HK-2 (cell line): ENCODE measurements around the gene ONECUT2.

ENCODE experiments used
- DNase-seq: peaks from one replicate; pipeline ENCODE4 v3.0.0-alpha.2; 2018; ENCODE audit not compliant: unreplicated experiment

Gene ONECUT2

DNA sequence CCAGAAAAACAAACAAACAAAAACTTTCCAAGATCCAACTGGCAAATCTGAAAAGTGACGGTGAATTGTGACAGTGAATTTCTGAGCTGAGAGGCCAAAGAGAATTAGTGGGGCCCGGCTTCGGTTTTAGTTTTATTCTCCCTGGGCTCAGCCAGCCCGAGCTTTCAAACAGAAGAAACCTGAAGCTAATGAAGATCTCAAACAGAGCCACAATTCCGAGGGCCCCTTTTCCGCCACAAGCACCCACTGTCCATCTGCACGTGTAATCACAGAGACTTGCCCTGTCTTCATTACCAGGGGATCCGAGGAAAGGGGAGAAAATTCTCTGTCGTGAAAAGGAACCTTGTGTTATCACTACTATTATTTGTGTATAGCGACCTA is 4.2 kb upstream of the ONECUT2 start:
- no peak for DNase-seq

DNA sequence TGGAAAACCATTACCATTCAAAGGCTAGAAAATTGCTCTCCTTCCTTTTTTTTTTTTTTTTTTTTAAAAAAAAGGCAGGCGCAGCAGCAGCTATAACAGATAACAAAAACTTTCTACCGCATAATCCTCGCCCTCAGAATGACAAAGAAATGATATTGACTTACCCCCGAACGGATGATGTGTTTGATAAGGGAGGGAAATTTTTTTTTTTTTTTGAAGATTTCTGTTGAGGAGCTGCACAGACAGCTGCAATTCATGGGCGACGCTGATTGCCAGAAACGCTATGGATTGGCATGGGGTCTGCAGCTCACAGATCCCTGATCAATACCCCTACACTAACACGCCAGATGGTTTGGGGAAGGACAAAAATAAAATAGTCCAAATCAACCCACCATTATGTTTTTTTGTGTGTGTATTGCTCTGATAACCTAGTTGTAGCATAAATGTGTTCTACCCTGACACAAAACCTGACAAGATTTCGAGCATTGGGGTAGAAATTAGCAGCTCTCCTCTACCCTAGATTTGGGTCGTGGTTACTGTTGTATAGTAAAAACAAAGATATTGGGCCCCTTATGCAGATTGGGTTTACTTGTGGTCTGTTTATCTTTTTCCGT is 3.6 kb upstream of the ONECUT2 start:
- no peak for DNase-seq

DNA sequence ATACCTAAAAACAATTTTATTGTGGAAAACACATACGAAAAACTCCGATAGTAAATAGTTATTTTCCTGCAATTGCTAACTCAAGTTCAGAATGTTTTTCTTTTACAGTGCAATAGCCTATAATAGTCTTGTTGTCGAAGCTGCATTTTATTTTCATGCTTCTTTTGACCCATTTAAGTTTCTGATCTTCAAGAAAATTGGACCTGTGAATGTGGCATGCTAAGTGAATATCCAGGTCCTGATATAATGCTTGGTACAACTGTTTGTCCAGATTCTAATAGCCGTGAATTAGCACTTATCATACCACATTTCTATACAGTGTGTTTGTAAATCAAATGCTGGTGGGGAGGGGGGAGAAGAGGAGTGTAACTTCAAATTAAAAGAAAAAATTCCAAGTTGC is 3.0 kb upstream of the ONECUT2 start:
- DNase-seq = no peak

DNA sequence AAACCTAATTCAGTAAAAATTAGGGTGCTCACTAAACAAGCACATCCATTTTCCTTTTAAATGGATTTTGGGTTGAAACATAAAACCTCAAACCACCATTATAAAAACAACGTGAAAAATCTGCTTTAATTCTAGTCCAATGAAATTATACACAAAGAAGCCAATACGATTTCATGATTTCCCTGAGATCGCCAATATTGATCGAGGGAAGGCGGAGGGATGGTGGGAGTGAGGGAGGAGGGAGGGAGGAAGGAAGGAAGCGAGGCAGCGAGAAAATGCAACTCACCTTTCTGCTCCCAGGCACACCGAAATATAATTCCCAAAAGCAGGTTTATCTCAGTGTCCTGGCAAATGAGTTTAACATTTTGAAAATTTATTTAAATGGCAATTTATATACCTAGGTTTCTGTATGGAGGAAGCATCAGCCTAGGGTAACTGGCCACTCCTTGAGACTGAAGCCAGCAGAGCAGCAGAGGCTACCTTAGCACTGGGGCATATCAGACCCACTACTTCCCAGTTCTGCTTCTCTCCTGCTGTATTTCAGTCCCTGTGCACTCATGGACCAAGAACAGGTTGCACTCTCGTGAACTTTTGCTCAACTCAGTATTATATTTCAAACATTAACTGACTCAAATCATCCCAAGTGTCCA is 2.3 kb upstream of the ONECUT2 start:
- no peak for DNase-seq

DNA sequence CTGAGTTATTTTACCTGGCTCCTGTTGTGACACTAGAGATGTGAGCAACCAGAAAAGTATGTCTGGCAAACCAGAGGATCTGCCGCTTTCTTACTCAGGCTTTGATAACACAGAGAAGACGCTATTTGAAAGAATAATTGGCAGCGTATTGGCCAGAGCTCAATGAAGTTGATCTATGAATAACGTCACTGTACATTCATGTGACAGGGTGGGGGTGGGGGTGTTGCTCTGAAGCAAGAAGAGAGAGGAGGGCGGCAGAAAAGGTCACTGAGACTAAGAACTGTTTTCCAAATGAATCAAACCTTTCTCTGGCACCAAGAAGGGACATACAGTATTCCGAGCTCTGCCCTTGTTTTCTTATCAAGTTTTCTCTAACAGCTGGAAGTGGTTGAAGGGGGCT is 1.7 kb upstream of the ONECUT2 start:
- DNase-seq = no peak

DNA sequence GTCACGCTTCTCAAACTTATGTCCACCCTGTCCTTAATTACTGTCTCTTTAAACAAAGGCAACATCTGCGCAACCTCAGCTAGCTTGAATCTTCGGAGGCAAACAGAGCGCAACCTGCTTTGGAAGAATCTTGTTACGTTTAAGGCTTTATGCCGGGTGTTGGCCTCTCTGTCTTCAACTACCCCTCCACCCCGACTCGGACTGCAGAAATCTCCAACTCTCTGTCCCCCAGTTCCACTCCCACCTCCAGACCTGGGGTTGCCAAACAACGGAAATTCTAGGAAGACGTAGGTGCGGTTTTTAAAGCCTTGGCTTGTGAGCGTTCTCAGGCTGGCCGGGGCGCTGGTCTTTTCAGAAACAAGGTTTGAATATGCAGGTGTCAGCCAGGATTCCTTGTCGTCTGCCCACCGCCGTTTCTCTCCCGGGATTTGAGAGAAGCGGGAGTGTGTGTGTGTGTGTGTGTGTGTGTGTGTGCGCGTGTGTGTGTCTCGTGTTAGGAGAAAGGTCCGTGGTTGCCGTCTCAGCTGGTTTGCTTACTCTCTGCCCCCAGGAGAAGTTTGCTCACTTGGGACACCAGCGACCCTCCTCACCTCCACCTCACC is 1.1 kb upstream of the ONECUT2 start:
- no peak for DNase-seq

DNA sequence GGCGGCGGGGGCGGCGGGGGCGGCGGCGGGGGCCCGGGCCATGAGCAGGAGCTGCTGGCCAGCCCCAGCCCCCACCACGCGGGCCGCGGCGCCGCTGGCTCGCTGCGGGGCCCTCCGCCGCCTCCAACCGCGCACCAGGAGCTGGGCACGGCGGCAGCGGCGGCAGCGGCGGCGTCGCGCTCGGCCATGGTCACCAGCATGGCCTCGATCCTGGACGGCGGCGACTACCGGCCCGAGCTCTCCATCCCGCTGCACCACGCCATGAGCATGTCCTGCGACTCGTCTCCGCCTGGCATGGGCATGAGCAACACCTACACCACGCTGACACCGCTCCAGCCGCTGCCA is 644 bp downstream of the ONECUT2 start:
- no peak for DNase-seq

DNA sequence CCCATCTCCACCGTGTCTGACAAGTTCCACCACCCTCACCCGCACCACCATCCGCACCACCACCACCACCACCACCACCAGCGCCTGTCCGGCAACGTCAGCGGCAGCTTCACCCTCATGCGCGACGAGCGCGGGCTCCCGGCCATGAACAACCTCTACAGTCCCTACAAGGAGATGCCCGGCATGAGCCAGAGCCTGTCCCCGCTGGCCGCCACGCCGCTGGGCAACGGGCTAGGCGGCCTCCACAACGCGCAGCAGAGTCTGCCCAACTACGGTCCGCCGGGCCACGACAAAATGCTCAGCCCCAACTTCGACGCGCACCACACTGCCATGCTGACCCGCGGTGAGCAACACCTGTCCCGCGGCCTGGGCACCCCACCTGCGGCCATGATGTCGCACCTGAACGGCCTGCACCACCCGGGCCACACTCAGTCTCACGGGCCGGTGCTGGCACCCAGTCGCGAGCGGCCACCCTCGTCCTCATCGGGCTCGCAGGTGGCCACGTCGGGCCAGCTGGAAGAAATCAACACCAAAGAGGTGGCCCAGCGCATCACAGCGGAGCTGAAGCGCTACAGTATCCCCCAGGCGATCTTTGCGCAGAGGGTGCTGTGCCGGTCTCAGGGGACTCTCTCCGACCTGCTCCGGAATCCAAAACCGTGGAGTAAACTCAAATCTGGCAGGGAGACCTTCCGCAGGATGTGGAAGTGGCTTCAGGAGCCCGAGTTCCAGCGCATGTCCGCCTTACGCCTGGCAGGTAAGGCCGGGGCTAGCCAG is 1.2 kb downstream of the ONECUT2 start:
- DNase-seq = no peak

DNA sequence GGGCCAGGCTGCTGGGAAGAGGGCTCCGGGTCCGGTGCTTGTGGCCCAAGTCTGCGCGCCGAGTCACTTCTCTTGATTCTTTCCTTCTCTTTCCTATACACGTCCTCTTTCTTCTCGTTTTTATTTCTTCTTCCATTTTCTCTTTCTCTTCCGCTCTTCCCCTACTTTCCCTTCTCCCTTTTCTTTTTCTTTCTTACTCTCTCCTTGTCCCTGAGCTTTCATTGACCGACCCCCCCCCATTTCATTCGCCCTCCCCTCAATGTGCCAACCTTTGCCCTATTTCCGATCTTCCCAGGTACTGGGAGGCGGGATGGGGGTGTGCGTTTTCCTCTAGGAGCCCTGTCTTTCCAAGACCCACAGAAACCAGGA is 1.8 kb downstream of the ONECUT2 start:
- no peak for DNase-seq

DNA sequence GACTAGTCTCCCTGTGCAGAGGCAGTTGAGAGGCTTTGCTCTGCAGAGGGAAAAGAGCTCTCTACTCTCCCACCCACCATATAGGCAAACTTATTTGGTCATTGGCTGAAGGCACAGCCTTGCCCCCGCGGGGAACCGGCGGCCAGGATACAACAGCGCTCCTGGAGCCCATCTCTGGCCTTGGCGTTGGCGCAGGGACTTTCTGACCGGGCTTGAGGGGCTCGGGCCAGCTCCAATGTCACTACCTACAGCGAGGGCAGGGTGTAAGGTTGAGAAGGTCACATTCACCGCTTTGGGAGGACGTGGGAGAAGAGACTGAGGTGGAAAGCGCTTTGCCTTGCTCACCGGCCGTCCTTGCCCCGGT is 2.2 kb downstream of the ONECUT2 start:
- no peak for DNase-seq

DNA sequence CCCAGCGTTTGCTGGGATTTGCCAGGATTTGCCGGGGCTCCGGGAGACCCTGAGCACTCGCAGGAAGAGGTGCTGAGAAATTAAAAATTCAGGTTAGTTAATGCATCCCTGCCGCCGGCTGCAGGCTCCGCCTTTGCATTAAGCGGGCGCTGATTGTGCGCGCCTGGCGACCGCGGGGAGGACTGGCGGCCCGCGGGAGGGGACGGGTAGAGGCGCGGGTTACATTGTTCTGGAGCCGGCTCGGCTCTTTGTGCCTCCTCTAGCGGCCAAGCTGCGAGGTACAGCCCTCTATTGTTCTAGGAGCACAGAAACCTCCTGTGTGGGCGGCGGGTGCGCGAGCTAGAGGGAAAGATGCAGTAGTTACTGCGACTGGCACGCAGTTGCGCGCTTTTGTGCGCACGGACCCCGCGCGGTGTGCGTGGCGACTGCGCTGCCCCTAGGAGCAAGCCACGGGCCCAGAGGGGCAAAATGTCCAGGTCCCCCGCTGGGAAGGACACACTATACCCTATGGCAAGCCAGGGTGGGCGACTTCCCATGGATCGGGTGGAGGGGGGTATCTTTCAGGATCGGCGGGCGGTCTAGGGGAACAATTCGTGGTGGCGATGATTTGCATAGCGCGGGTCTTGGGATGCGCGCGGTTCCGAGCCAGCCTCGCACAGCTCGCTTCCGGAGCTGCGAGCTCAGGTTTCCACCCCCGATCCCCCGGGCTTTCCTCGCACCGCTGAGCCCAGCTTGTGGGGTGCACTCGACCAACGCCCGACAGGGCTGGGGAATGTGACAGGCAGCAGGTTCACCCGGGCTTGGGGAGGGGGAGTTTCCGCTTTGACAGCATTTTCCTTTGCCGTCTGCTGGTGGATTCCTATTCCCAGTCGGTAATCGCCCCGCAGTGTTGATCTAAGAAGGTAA is 2.8 kb downstream of the ONECUT2 start:
- no peak for DNase-seq

DNA sequence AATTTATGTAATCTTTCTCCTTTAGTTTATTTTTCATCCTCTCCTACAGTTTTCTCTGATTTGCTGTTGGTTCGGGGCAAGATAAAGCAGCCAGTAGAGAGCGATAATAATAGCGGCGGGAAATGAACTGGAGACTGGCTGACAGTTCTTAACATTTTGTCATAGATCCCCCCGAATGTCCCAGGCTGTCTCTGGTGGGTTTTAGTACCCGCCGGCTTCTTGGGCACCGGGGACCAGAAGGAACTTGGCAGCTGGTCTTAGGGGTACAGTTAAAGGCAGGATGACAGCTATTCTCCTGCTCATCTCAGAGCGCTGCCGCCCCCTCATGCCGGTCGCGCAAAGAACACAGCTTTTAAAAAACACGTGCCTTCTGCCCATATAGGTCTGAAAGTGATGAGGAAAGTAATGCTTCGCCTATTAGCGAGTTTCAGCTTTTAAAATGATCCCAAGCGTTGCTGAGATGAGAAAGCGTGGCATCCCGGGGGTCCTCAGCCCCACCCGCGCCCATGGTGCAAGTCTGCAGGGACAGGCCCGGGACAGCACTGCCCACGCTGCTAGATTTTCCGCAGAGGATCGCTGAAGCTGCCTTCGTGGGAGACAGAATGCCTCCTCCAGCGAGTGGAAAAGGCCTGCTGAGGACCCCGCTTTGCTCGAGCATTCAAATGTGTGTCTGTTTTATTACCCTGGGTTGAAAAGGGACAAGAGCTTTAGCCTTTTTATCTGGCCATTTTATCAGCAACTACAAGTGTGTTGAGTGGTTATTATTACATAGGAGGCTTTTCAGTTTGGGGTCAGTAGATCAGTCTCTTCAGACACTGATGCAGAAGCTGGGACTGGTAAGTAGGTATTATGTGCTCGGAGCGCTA is 3.8 kb downstream of the ONECUT2 start:
- DNase-seq = no peak

DNA sequence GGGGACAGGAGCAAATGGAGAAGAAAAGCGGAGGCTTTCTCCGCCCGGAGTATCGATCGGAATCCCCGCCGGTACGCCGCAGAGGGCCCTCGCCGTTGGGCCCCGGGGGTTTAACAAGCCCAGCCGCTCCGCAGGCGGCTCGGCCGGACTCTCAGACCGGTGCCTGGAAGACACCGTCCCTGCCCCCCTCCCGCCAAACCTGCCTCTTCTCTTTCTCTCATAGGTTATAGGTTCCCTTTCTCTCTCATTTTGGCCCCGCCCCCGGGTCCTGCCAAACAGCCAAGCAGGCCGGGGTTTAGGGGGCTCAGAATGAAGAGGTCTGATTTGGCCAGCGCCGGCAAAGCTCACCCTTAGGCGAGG is 4.4 kb downstream of the ONECUT2 start:
- no peak for DNase-seq

DNA sequence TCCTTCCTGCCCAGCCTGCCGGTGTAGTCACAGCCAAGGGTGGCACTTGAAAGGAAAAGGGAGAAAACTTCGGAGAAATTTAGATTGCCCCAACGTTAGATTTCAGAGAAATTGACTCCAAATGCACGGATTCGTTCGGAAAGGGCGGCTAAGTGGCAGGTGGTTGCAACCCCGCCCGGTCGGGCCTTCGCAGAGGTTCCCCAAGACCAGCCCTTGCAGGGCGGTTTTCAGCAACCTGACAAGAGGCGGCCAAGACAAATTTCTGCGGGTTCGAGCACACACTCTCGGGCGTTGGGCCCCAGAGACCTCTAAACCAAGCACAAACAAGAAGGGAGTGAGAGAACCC is 4.8 kb downstream of the ONECUT2 start:
- no peak for DNase-seq

DNA sequence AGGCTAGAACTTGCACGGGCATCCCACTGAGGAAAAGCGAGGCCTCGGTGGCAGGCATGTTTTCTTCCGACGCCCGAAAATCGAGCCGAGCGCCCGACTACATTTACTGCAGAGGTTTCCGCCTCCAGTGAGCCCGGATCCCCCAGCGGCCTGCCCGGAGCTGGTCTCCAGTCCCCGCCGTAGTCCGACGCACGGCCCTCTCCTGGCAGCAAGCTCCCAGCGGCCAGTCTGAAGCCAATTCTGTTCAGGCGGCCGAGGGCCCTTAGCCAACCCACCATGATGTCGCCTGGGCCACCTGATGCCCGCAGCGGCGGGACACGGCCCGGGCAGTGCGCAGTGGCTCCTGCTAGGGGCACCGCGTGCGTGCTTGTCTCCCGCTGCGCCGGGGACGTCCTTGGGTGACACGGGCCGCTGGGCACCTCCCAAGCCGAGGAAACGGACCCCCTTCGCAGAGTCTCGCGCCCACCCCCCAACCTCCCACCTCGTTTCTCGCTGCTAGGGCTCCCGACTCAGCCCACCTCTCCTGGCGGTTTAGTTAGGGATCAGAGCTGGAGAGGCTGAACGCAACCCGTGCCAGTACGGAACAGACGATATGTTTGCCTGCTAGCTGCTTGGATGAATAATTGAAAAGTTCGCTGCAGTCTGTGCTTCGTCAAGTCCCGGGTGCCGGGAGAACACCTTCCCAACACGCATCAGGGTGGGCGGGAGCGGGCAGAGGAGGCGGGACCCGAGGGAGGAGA is 5.3 kb downstream of the ONECUT2 start:
- peak; percentile 68 for DNase-seq

DNA sequence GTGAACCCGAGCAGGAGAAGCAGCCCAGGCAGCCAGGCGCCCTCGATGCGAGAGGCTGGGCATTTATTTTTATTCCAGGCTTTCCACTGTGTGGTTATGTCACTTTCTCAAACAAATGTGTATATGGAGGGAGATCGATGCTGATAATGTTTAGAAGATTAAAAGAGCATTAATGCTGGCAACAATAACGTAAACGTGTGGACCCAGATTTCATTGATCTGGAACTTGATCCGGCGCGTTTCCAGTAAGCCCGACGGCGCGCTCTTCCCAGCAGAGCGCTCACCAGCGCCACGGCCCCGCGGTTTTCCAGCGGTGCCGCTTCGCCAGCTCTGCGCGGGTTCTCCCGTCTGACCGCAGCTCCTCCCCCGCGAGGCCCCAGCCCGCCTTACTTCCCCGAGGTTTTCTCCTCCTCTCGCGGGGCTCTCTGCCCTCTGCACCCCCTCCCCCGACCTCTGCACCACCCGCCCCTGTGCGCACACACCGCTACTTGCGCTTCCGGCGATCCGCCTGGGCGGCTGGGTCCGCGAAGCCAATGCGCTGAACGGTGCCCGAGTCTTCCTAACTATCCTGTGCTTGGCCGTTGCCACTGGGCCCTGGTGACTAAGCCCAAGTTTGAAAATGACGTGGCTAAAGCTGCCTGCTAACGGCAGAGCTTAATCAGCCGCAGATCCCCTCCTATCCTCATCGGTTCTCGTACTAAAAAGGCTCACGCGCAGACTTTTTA is 6.1 kb downstream of the ONECUT2 start:
- DNase-seq = peak; percentile 86

DNA sequence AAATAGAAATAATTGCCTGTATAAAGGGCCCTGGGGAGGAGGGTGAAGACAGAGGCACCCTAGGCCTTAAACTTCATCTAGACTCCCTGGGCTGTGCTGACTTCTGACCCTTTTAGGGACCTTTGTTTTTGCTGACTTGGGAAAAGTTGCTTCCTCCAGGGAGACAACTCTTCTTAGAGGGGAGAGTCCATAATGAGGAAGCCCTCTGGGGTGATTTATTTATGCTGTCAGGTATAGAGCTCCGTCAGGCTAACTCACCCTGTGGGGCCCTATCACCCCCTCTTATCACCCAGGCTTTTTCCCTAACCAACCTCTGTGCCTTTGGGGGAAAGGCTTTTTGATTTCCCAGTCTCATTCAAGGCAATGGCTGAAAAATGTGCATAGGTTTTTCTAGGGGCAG is 8.1 kb downstream of the ONECUT2 start:
- DNase-seq = no peak

DNA sequence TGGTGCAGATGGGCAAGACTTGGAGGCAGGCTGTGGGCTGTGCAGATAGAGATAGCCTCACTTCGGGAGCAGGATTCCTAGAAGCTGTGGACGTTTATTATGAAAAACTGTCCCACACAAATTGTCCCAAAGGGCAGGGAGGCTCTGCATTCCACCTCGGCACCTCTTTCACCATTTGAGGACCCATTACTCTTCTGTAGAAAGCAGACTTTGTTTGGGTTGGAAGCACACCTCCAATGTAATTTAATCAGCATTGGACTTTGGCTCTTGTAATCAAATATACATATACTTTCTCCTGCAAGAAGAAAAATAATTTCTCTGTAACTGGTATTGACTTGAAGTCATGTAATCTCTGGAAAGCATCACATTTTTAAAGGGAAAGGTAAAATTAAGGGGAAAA is 8.5 kb downstream of the ONECUT2 start:
- DNase-seq = no peak

DNA sequence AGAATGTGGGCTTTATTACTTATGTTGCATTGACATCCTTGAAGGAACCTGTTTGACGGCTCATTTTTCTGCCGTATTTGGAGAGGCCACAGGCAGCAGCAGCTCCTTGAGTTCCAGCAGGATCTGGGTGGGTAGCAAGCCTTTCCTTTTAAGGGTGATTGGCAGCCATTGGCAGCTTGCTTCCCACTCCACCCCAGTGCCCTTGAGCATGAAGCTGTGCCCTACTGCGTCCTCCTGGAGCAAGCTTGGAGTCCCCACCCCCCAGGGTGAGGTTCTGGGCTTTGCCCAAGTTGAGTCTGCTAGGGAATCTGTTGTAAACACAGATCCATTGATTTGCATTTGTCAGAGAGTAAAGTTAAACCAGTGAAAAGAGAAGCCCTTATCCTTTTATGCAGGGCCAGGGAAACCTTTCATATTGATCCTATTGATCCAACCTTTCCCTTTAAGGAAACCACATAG is 9.2 kb downstream of the ONECUT2 start:
- DNase-seq = no peak
